GM12875 (cell line): ENCODE results near the gene FBXW4.

Experiments used
- H3K4me3 ChIP-seq: one replicate; pipeline ENCODE4 v1.5.1; 2011; ENCODE audit warnings: low read depth, low read length, control low read depth
- TF ChIP-seq, protein P1 (sequence below): IDR thresholded peaks from 2 replicates; pipeline ENCODE4 v1.5.1; 2011; ENCODE audit warnings: low read depth, mild to moderate bottlenecking, control low read depth, inconsistent platforms, low read length, moderate library complexity, borderline replicate concordance; ENCODE audit not compliant: insufficient read depth

FBXW4 gene

DNA sequence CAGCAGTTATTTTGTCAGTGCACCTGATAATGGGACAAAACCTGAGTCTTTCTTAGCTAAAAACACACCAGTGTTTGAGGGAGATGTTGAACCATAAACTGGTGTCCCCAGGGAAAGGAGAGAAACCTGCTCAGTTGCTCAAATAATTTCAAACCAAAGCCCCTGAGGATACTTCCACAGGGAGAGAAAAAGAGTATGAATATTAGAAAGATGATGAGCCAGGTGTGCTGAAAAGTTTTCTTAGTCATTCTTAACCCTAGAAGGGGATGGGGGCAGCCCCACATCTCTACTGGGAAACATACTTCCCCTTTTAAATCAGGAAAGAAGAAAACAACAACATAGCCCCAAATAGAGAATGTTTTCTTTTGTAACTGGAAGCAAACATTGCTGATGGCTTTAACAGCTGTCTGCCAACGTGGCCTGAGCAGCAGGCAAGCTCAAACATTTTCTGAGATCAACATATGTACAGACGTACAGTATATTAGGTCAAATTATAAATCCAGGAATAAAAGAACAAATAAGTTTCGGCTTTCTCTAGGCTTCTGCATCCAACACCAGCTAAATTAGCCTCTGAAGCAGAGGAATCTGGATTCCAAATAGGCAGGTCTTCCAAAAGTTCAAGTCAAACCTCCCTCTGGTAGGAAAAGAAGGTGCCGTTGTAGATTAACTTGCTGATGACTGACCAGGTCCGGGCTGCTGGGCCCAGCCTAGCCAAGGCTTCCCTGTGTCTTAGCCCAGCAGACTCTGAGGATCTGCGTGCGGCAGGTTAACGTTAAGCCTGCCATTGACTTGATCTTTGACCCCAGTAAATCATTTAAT is 30.5 kb upstream of the FBXW4 start:
- TF ChIP-seq, protein P1, sequence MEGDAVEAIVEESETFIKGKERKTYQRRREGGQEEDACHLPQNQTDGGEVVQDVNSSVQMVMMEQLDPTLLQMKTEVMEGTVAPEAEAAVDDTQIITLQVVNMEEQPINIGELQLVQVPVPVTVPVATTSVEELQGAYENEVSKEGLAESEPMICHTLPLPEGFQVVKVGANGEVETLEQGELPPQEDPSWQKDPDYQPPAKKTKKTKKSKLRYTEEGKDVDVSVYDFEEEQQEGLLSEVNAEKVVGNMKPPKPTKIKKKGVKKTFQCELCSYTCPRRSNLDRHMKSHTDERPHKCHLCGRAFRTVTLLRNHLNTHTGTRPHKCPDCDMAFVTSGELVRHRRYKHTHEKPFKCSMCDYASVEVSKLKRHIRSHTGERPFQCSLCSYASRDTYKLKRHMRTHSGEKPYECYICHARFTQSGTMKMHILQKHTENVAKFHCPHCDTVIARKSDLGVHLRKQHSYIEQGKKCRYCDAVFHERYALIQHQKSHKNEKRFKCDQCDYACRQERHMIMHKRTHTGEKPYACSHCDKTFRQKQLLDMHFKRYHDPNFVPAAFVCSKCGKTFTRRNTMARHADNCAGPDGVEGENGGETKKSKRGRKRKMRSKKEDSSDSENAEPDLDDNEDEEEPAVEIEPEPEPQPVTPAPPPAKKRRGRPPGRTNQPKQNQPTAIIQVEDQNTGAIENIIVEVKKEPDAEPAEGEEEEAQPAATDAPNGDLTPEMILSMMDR: no peak
- H3K4me3 ChIP-seq: no peak overlapping the region

DNA sequence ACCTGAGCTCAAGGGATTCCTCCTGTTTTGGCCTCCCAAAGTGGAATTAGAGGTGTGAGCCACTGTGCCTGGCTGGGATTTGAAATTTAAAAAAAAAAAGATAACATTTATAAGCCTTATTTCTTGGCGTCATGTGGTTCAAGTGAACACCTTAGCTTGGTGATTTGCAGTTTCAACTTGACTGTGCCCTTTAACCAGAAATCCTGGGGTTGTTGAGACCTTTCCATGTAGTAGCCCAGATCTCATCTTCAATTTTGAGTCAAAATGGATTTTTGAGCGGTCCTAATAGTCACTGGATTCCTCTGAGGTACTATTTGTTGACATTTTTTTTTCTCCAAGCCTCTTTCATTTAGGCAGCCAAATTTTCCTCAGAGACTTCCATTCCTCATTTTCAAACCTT is 29.5 kb upstream of the FBXW4 start:
- TF ChIP-seq, protein P1: no peak
- no peak overlapping the region for H3K4me3 ChIP-seq

DNA sequence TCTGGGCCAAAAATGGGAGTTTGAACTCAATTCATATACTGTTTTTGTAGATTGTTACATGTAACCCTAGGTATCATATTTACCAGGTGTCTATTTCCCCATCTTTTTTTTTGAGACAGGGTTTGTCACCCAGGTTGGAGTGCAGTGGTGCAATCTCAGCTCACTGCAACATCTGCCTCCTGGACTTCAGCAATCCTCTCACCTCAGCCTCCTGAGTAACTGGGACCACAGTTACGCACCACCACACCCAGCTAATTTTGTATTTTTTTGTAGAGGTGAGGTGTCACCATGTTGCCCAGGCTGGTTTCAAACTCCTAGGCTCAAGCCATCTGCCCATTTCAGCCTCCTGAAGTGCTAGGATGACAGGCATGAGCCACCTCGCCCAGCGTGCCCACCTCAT is 28.2 kb upstream of the FBXW4 start:
- TF ChIP-seq, protein P1: no peak
- no peak overlapping the region for H3K4me3 ChIP-seq

DNA sequence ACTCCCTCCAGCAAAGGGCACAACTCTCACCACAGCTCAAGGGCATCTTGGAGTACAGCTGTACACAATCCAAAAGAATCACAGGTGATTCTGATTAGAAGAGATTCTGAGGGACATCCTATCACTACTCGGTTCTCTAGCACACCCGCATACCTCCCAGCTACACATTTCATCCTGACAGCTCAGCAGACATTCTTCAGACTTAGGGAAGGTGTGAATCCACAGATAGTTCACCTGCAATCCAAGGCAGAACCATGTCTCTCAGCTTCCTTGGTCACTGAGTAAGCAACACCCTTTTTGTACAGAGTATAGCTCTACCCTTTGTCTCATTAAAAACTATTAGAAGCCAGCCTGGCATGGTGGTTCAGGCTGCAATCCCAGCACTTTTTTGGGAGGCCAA is 26.8 kb upstream of the FBXW4 start:
- TF ChIP-seq, protein P1: no peak

DNA sequence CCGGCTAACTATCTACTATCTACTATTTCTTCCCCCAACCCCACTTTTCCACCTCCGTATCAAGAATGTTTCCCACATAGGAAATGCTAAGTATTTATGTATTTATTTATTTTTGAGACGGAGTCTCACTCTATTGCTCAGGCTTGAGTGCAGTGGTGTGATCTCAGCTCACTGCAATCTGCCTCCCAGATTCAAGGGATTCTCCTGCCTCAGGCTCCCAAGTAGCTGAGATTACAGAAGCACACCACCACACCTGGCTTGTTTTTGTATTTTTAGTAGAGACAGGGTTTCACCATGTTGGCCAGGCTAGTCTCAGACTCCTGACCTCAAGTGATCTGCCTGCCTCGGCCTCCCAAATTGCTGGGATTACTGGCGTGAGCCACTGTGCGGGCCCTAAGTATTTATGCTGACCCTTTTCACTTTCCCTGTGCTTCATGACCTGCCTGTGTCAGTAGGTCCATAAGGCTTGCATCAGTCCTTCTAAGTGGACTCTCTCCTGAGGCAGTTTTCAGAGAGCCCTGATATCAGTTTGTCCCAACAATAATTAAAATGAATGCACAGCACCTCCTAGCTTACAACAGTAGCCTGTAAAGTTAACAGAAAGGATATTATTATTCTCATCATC is 25.7 kb upstream of the FBXW4 start:
- TF ChIP-seq, protein P1: no peak
- no peak overlapping the region for H3K4me3 ChIP-seq

More for the DNA sequence above, 26.8 kb upstream of the FBXW4 start:
- no peak overlapping the region for H3K4me3 ChIP-seq

DNA sequence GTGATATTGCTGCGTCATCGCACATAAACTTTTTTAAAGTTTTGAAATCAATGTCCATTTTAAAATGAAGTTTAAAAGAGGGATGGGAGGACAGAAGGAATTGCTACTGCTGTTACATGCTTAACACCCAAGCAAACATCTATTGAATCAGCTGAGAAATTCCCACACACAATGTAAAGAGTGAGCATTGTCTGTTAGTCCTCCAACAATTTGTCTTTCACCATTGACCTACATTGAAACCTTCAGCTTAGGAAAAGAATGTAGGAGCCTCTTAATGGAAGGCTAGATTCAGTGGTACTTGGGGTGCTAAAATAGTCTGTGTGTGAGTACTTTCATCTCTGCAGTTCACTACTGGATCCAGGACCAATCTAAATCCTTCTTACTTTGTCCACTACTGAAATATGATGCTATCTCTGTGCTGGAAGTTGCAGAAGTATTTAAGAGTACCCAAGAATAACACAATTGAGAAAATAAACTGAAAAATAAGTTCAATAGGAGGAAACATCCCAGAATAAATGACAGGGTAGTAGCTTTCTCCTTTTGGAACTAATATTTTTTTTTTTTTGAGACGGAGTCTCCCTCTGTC is 23.8 kb upstream of the FBXW4 start:
- no peak overlapping the region for H3K4me3 ChIP-seq
- TF ChIP-seq, protein P1: no peak
